GM06990 (cell line): ENCODE measurements around the gene MYORG.
A peak's percentile ranks its signal among the peaks of the same experiment; 100 is the strongest.

Experiments
- DNase-seq: peaks from one replicate; pipeline ENCODE4 v3.0.0-alpha.2; 2011; ENCODE audit not compliant: insufficient read length; ENCODE audit errors: extremely low read depth
- H3K27me3 ChIP-seq: replicated peaks from 2 replicates; pipeline ENCODE4 v1.6.0; 2011; ENCODE audit warnings: low read length; ENCODE audit not compliant: control insufficient read depth, insufficient read depth
- H3K36me3 ChIP-seq: 2 replicates; pipeline ENCODE4 v1.5.1; 2011; ENCODE audit warnings: low read length; ENCODE audit not compliant: control insufficient read depth, insufficient read depth
- H3K4me3 ChIP-seq: replicated peaks from 2 replicates; pipeline ENCODE4 v1.5.1; 2011; ENCODE audit warnings: low read depth, mild to moderate bottlenecking, control low read depth, low read length
- CTCF ChIP-seq: IDR thresholded peaks from 2 replicates; pipeline ENCODE4 v1.5.1; 2011; ENCODE audit warnings: low read length, control low read depth, mild to moderate bottlenecking, inconsistent platforms; ENCODE audit not compliant: insufficient read depth, poor library complexity, severe bottlenecking

MYORG gene

GRCh38 chr9:34376596-34377403 is at the start of gene MYORG:
MYORG (minus strand) TSS chr9:34376898; CDS start chr9:34372943, 3,955 bp downstream.
- Histone ChIP-seq H3K27me3 (no peaks in the 10 kb centered on the region; the same call in 1 of the 2 replicates), H3K36me3 (no peaks in the 10 kb centered on the region), H3K4me3 (peak within 1 kb of the TSS; percentile 74)
- TF ChIP-seq CTCF, result no peak
- DNase-seq, result peak; percentile 97

- Histone ChIP-seq H3K27me3 (no peaks in the 10 kb centered on the region; the same call in none of the 2 replicates), H3K36me3 (no peaks in the 10 kb centered on the region), H3K4me3 (no peak overlapping the region)
- no peak for DNase-seq
- no peak for TF ChIP-seq CTCF
Observed at GRCh38 chr9:34419716-34420504, 43.2 kb upstream of the MYORG start.

GRCh38 chr9:34417734-34418133 is 41.0 kb upstream of the MYORG start:
- TF ChIP-seq CTCF, result no peak
- H3K36me3 ChIP-seq, result no peaks in the 10 kb centered on the region
- H3K27me3 ChIP-seq, result no peaks in the 10 kb centered on the region; the same call in none of the 2 replicates
- no peak overlapping the region for H3K4me3 ChIP-seq
- no peak for DNase-seq

GRCh38 chr9:34413231-34413852 is 36.6 kb upstream of the MYORG start:
- Histone ChIP-seq H3K36me3 (no peaks in the 10 kb centered on the region), H3K4me3 (no peak overlapping the region), H3K27me3 (no peaks in the 10 kb centered on the region; the same call in none of the 2 replicates)
- no peak for DNase-seq
- TF ChIP-seq CTCF, result no peak

GRCh38 chr9:34412336-34412735 is 35.6 kb upstream of the MYORG start:
- H3K36me3 ChIP-seq, result no peaks in the 10 kb centered on the region
- no peak overlapping the region for H3K4me3 ChIP-seq
- no peak for TF ChIP-seq CTCF
- no peaks in the 10 kb centered on the region; the same call in none of the 2 replicates for H3K27me3 ChIP-seq
- no peak for DNase-seq
